Endothelial cell of umbilical vein (primary cell): ENCODE results near the gene RPS25. TPM values are rescaled to one million over a fixed set of nuclear protein-coding genes. Genes with fewer than 3 reads are reported as not detected.

Source experiments
- BruUV-seq: library from RNA; stranded (reverse); fragments of 400-500 nt; replicated peaks from 2 replicates; lab custom pipeline; 2021; lab: Mats Ljungman, UMichigan
- CTCF ChIA-PET: fragments of 300-600, 350-600 bp; sonication (Branson Sonifier 250); formaldehyde crosslinking; loops from one replicate; lab custom pipeline; 2021; ENCODE audit warnings: antibody characterized with exemption, inconsistent platforms; lab: Charles Lee
- POLR2A ChIA-PET: fragments of 300-600, 350-600 bp; sonication (Branson Sonifier 250); formaldehyde crosslinking; loops from one replicate; lab custom pipeline; 2021; ENCODE audit warnings: antibody characterized with exemption, inconsistent platforms; lab: Charles Lee
- DNase-seq: peaks from one replicate; pipeline ENCODE4 v3.0.0-alpha.2; 2011; ENCODE audit warnings: low read depth, low spot score
- FAIRE-seq: peaks from 2 replicates; lab custom pipeline; 2011; peaks lifted over from hg19 to GRCh38; lab: Jason Lieb, UNC
- H2AFZ ChIP-seq: 2 replicates; pipeline ENCODE4 v1.6.0; 2012; ENCODE audit warnings: low read depth, low read length, control low read depth, inconsistent platforms
- H3K27ac ChIP-seq: 2 replicates; pipeline ENCODE4 v1.5.1; 2011; ENCODE audit warnings: low read depth, mild to moderate bottlenecking, control low read depth, low read length, moderate library complexity; ENCODE audit not compliant: insufficient read depth
- H3K27me3 ChIP-seq, 2 experiments: 2 replicates each; pipeline versions ENCODE4 v1.6.0 to v1.6.1; 2011; ENCODE audit warnings: low read length in 2 of 2, mixed read lengths in 1 of 2; ENCODE audit not compliant: control insufficient read depth in 2 of 2, insufficient read depth in 2 of 2
- H3K36me3 ChIP-seq, 2 experiments: 2 replicates in 1 of 2; 3 replicates in 1 of 2; pipeline ENCODE4 v1.5.1; 2011; ENCODE audit warnings: low read length in 2 of 2, mild to moderate bottlenecking in 1 of 2, moderate library complexity in 1 of 2; ENCODE audit not compliant: control insufficient read depth in 2 of 2, insufficient read depth in 2 of 2; ENCODE audit errors: extremely low read depth in 1 of 2
- H3K4me1 ChIP-seq: 3 replicates; pipeline ENCODE4 v1.5.1; 2011; ENCODE audit warnings: mild to moderate bottlenecking, low read length; ENCODE audit not compliant: control insufficient read depth, insufficient read depth; ENCODE audit errors: extremely low read depth
- H3K4me2 ChIP-seq: 2 replicates; pipeline ENCODE4 v1.6.1; 2011; ENCODE audit warnings: low read length, control low read depth, mixed read lengths; ENCODE audit not compliant: insufficient read depth
- H3K4me3 ChIP-seq, 3 experiments: fragments of 200-600 bp in 1 of 3; sonication (generic), shearing (Covaris generic) in 1 of 3; replicated peaks in 1 of 3; 2 replicates each; pipeline ENCODE4 v1.5.1; 2011 to 2016; ENCODE audit warnings: control low read depth in 3 of 3, low read length in 3 of 3, mild to moderate bottlenecking in 2 of 3, inconsistent platforms in 1 of 3, low read depth in 1 of 3, moderate library complexity in 1 of 3; ENCODE audit not compliant: insufficient read depth in 1 of 3
- H3K79me2 ChIP-seq: 2 replicates; pipeline ENCODE4 v1.6.0; 2012; ENCODE audit warnings: low read length, inconsistent platforms; ENCODE audit not compliant: control insufficient read depth, insufficient read depth
- H3K9ac ChIP-seq: replicated peaks from 2 replicates; pipeline ENCODE3; 2011; ENCODE audit warnings: low read length, control low read depth; ENCODE audit not compliant: insufficient read depth; ENCODE audit errors: extremely low read depth
- H3K9me1 ChIP-seq: replicated peaks from 3 replicates; pipeline ENCODE4 v1.6.0; 2011; ENCODE audit warnings: mild to moderate bottlenecking, low read length; ENCODE audit not compliant: control insufficient read depth, insufficient read depth; ENCODE audit errors: extremely low read depth
- H3K9me3 ChIP-seq: replicated peaks from 2 replicates; pipeline ENCODE4 v1.5.1; 2012; ENCODE audit warnings: low read length, inconsistent platforms; ENCODE audit not compliant: control insufficient read depth, insufficient read depth
- H4K20me1 ChIP-seq: replicated peaks from 2 replicates; pipeline ENCODE3; 2011; ENCODE audit warnings: mild to moderate bottlenecking, low read length; ENCODE audit not compliant: control insufficient read depth, insufficient read depth; ENCODE audit errors: extremely low read depth
- EZH2 ChIP-seq: IDR thresholded peaks from 2 replicates; pipeline ENCODE4 v1.6.1; 2012; ENCODE audit warnings: borderline replicate concordance, low read depth, mild to moderate bottlenecking, moderate library complexity, low read length, inconsistent platforms; ENCODE audit not compliant: severe bottlenecking
- FOS ChIP-seq: IDR thresholded peaks from 2 replicates; pipeline ENCODE4 v1.6.1; 2011; ENCODE audit warnings: mild to moderate bottlenecking, low read length, moderate library complexity, borderline replicate concordance; ENCODE audit not compliant: insufficient read depth
- GATA2 ChIP-seq: IDR thresholded peaks from 2 replicates; pipeline ENCODE4 v1.7.0; 2011; ENCODE audit warnings: low read depth, mild to moderate bottlenecking, moderate library complexity, mixed read lengths, low read length; ENCODE audit not compliant: insufficient read length, insufficient read depth
- JUN ChIP-seq: IDR thresholded peaks from 2 replicates; pipeline ENCODE4 v1.6.1; 2011; ENCODE audit warnings: borderline replicate concordance, low read depth; ENCODE audit not compliant: insufficient read length, insufficient read depth
- MAX ChIP-seq: IDR thresholded peaks from 2 replicates; pipeline ENCODE4 v1.6.1; 2011; ENCODE audit not compliant: insufficient read depth, insufficient read length
- MYC ChIP-seq: IDR thresholded peaks from one replicate; pipeline ENCODE4 v1.6.1; 2011; ENCODE audit warnings: mild to moderate bottlenecking, low read depth, low read length
- POLR2A ChIP-seq: IDR thresholded peaks from 2 replicates; pipeline ENCODE4 v1.6.1; 2012; ENCODE audit warnings: low read depth, mild to moderate bottlenecking, control low read depth, low read length
- POLR2AphosphoS5 ChIP-seq: IDR thresholded peaks from 2 replicates; pipeline ENCODE4 v1.6.1; 2012; ENCODE audit warnings: low read depth, mild to moderate bottlenecking, control low read depth, low read length, moderate library complexity; ENCODE audit not compliant: insufficient read depth
- dilution Hi-C: fragments of 300-500 bp; cut with MboI; formaldehyde crosslinking; loops from one replicate; pipeline ENCODE4 v1.15.0; 2019; ENCODE audit warnings: low sequenced_read_pairs; ENCODE audit not compliant: extremely low pct_ligation_motif_present
- intact Hi-C: fragments of 100-400 bp; cut with micrococcal nuclease; formaldehyde crosslinking; loops from one replicate; pipeline ENCODE4 v1.10.0; 2022
- polyA plus RNA-seq, 4 experiments: library from polyadenylated mRNA; depleted of rRNA in 3 of 4; stranded (reverse) in 3 of 4; unstranded in 1 of 4; fragments of >200 nt; gene quantifications; 2 replicates each; pipeline versions ENCODE4 v1.2.1 to v1.2.3, GENCODE V29; 2011 to 2012; ENCODE audit warnings: missing spikeins in 1 of 4
- total RNA-seq: library from RNA; stranded (reverse); gene quantifications from 2 replicates; pipeline ENCODE4 v1.2.3, GENCODE V29; 2021
- TF ChIP-seq, protein P1 (sequence below), 2 donors: IDR thresholded peaks; 1 replicate in 1 of 2; 2 replicates in 1 of 2; pipeline ENCODE4 v1.5.1; 2011; ENCODE audit warnings: low read length in 2 of 2, mild to moderate bottlenecking in 2 of 2, moderate library complexity in 2 of 2, control low read depth in 1 of 2, inconsistent platforms in 1 of 2, low read depth in 1 of 2; ENCODE audit not compliant: insufficient read depth in 1 of 2; ENCODE audit errors: extremely low read depth in 1 of 2

The RPS25 gene
- total and polyA plus RNA-seq, 2 donors (not counting 3 experiments of a cell fraction or from before 2014, with no cell fraction given), result 887 to 992 TPM

DNA sequence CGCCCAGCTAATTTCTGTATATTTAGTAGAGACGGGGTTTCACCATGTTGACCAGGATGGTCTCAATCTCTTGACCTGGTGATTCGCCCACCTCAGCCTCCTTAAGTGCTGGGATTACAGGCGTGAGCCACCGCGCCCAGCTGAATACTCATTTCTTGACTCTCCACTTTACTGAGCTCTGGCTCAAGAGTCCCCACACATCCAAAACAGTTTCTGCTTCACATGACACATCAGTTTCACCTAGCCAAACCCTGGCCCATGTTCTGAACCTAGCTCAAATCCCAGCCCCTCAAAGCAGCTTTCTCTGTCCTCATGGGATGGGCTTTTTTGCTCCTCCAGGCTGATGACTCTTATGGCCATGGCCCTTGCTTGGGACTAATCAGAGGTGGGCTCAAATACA is 29.1 kb upstream of the RPS25 start:
- intact Hi-C loops, result no loop called here
- Histone ChIP-seq H4K20me1 (no peaks in the 10 kb centered on the region), H3K79me2 (no peaks in the 10 kb centered on the region), H3K9me1 (no peaks in the 10 kb centered on the region), H3K9me3 (no peaks in the 10 kb centered on the region), H3K27me3 (no peaks in the 10 kb centered on the region), H3K36me3 (peaks cover 18 to 59% of the 10 kb centered on the region in 2 experiments), H3K9ac (no peak overlapping the region), H3K4me1 (no peaks in the 10 kb centered on the region), H2AFZ (no peak overlapping the region), H3K4me2 (no peak overlapping the region), H3K27ac (no peak overlapping the region), H3K4me3 (no peak overlapping the region)
- no peak for TF ChIP-seq MYC
- TF ChIP-seq, protein P1, sequence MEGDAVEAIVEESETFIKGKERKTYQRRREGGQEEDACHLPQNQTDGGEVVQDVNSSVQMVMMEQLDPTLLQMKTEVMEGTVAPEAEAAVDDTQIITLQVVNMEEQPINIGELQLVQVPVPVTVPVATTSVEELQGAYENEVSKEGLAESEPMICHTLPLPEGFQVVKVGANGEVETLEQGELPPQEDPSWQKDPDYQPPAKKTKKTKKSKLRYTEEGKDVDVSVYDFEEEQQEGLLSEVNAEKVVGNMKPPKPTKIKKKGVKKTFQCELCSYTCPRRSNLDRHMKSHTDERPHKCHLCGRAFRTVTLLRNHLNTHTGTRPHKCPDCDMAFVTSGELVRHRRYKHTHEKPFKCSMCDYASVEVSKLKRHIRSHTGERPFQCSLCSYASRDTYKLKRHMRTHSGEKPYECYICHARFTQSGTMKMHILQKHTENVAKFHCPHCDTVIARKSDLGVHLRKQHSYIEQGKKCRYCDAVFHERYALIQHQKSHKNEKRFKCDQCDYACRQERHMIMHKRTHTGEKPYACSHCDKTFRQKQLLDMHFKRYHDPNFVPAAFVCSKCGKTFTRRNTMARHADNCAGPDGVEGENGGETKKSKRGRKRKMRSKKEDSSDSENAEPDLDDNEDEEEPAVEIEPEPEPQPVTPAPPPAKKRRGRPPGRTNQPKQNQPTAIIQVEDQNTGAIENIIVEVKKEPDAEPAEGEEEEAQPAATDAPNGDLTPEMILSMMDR (IDR thresholded peaks at IDR 0.05; ENCODE audit: extremely low read depth in 1 of 2, insufficient read depth in 1 of 2, low read depth in 1 of 2, low read length in 2 of 2), result no peak
- no peak for TF ChIP-seq GATA2
- TF ChIP-seq EZH2, result no peak
- TF ChIP-seq MAX, result no peak
- TF ChIP-seq JUN, result no peak
- TF ChIP-seq POLR2AphosphoS5, result no peak
- no peak for TF ChIP-seq POLR2A
- TF ChIP-seq FOS, result no peak
- no peak for DNase-seq
- ChIA-PET CTCF (interaction anchor here (0.6 to 1.2 kb wide), 3 partner anchors 8 to 11 kb away, joined by 3 read pairs; partner anchors contain the start of gene HYOU1), POLR2A (interaction anchor here (0.5 kb wide), 1 partner anchor 294 kb away, joined by 5 read pairs; the partner anchor contains the start of gene C1QTNF5)
- FAIRE-seq, result no peak
- no TSS peak for BruUV-seq
- dilution Hi-C loops, result no loop called here
